ENCODE results near the gene BBS9.

- TF ChIP-seq CTCF (conservative IDR thresholded peaks at IDR 0.05; ENCODE audit: low read length) (no peak), EZH2phosphoT487 (IDR thresholded peaks at IDR 0.05; ENCODE audit: borderline replicate concordance) (no peak)
These were observed 493.9 kb downstream of the BBS9 start for GRCh38 chr7:33623267-33623666.

Data from Loucy (cell line).